Peyer's patch (tissue), 4 donors: Measurements from ENCODE around the gene CCDC69.

Experiments used
- CTCF ChIP-seq, 6 experiments: fragments of 450-650 bp in 4 of 6; fragments of 200-600 bp in 2 of 6; sonication (generic) in 1 of 6; IDR thresholded peaks; one replicate each; pipeline ENCODE4 v1.5.1; 2017 to 2019; ENCODE audit warnings: antibody characterized with exemption in 6 of 6, mild to moderate bottlenecking in 3 of 6, moderate library complexity in 1 of 6
- POLR2A ChIP-seq, 2 donors: fragments of 450-650 bp; IDR thresholded peaks; one replicate each; pipeline ENCODE4 v1.5.1; 2017; ENCODE audit warnings: antibody characterized with exemption in 2 of 2, mild to moderate bottlenecking in 2 of 2, moderate library complexity in 2 of 2

GRCh38 chr5:151212406-151212798 is 11.5 kb downstream of the CCDC69 start:
- TF ChIP-seq CTCF (IDR thresholded peaks at IDR 0.05), result no peak
- TF ChIP-seq POLR2A (IDR thresholded peaks at IDR 0.05), result no peak
